Measurements from ENCODE around the gene GPANK1.

DNA sequence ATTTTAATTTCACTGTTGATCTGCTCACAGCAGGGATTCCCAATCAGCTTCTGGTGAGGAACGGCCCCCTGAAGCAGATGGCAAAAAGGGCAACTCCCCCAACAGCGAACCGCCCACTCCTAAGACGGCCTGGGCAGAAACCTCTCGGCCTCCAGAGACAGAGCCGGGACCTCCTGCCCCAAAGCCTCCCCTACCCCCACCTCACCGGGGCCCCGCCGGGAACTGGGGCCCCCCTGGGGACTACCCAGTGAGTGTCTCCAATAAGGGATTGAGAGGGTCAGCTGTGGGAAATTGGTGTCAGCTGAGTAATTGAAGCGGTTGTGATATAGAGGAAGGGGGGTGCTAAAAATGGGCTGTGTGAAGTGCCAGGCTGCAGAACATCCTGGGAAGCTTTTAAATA, 37.8 kb downstream of the GPANK1 start:
- TF ChIP-seq, protein P1, sequence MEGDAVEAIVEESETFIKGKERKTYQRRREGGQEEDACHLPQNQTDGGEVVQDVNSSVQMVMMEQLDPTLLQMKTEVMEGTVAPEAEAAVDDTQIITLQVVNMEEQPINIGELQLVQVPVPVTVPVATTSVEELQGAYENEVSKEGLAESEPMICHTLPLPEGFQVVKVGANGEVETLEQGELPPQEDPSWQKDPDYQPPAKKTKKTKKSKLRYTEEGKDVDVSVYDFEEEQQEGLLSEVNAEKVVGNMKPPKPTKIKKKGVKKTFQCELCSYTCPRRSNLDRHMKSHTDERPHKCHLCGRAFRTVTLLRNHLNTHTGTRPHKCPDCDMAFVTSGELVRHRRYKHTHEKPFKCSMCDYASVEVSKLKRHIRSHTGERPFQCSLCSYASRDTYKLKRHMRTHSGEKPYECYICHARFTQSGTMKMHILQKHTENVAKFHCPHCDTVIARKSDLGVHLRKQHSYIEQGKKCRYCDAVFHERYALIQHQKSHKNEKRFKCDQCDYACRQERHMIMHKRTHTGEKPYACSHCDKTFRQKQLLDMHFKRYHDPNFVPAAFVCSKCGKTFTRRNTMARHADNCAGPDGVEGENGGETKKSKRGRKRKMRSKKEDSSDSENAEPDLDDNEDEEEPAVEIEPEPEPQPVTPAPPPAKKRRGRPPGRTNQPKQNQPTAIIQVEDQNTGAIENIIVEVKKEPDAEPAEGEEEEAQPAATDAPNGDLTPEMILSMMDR (IDR thresholded peaks at IDR 0.05), result no peak
- TF ChIP-seq POLR2A (IDR thresholded peaks at IDR 0.05), result no peak

Measured in ovary (tissue), 3 donors.